H1 (cell line): ENCODE measurements around the gene CXCL6. TPM values are rescaled to one million over a fixed set of nuclear protein-coding genes. Genes with fewer than 3 reads are reported as not detected.

ENCODE experiments used
- CTCF ChIA-PET: fragments of 300-600 bp; sonication (Branson Sonifier 250); formaldehyde crosslinking; loops from one replicate; lab custom pipeline; 2021; ENCODE audit not compliant: partially characterized antibody; lab: Charles Lee
- POLR2A ChIA-PET: fragments of 300-600 bp; sonication (Branson Sonifier 250); formaldehyde crosslinking; loops from one replicate; lab custom pipeline; 2021; ENCODE audit warnings: inconsistent platforms; ENCODE audit not compliant: partially characterized antibody; lab: Charles Lee
- DNase-seq, 2 experiments: peaks; one replicate each; pipeline versions ENCODE4 v3.0.0 to v3.0.0-alpha.2; 2010 to 2022; ENCODE audit warnings: low spot score in 2 of 2, low read depth in 1 of 2, mixed read lengths in 1 of 2
- FAIRE-seq: peaks from 2 replicates; lab custom pipeline; 2011; peaks lifted over from hg19 to GRCh38; lab: Jason Lieb, UNC
- H2AFZ ChIP-seq: 2 replicates; pipeline ENCODE4 v1.8.1; 2012; ENCODE audit warnings: low read length, inconsistent platforms
- H2AK5ac ChIP-seq: 2 replicates; pipeline ENCODE4 v1.6.1; 2013; ENCODE audit warnings: low read depth, low read length
- H2BK120ac ChIP-seq: replicated peaks from 2 replicates; pipeline ENCODE3; 2013; ENCODE audit warnings: low read depth, low read length, inconsistent platforms
- H2BK12ac ChIP-seq: 2 replicates; pipeline ENCODE4 v1.6.1; 2013; ENCODE audit warnings: low read depth, low read length
- H2BK15ac ChIP-seq: 2 replicates; pipeline ENCODE4 v1.6.1; 2013; ENCODE audit warnings: low read length
- H2BK20ac ChIP-seq: 2 replicates; pipeline ENCODE4 v1.6.1; 2013; ENCODE audit warnings: low read length
- H2BK5ac ChIP-seq: 2 replicates; pipeline ENCODE4 v1.6.1; 2013; ENCODE audit warnings: low read depth, low read length
- H3K14ac ChIP-seq: 2 replicates; pipeline ENCODE4 v1.6.1; 2013; ENCODE audit warnings: inconsistent platforms; ENCODE audit not compliant: insufficient read length
- H3K18ac ChIP-seq: 2 replicates; pipeline ENCODE4 v1.6.1; 2013; ENCODE audit warnings: low read length; ENCODE audit errors: extremely low read depth
- H3K23ac ChIP-seq: 2 replicates; pipeline ENCODE4 v1.6.1; 2013; ENCODE audit warnings: inconsistent platforms; ENCODE audit not compliant: insufficient read length
- H3K23me2 ChIP-seq: 2 replicates; pipeline ENCODE4 v1.6.1; 2013; ENCODE audit warnings: low read depth, low read length
- H3K27ac ChIP-seq: 2 replicates; pipeline ENCODE4 v1.6.1; 2011; ENCODE audit warnings: low read depth, low read length, inconsistent platforms
- H3K27me3 ChIP-seq, 4 experiments: replicated peaks in 1 of 4; 1 replicate in 1 of 4; 2 replicates in 3 of 4; pipeline versions ENCODE4 v1.6.1 to v1.8.1; 2011 to 2013; ENCODE audit warnings: low read length in 3 of 4, mild to moderate bottlenecking in 3 of 4, inconsistent platforms in 2 of 4, mixed read lengths in 2 of 4, moderate library complexity in 1 of 4; ENCODE audit not compliant: control insufficient read depth in 3 of 4, insufficient read depth in 3 of 4; ENCODE audit errors: extremely low read depth in 1 of 4
- H3K36me3 ChIP-seq, 4 experiments: 2 replicates each; pipeline versions ENCODE4 v1.6.1 to v1.8.1; 2011 to 2013; ENCODE audit warnings: mild to moderate bottlenecking in 4 of 4, low read length in 3 of 4, moderate library complexity in 2 of 4, control low read depth in 1 of 4, inconsistent platforms in 1 of 4; ENCODE audit not compliant: insufficient read depth in 4 of 4, control insufficient read depth in 2 of 4
- H3K4ac ChIP-seq: replicated peaks from 2 replicates; pipeline ENCODE3; 2013; ENCODE audit warnings: low read length, low read depth, mixed read lengths, inconsistent platforms; ENCODE audit not compliant: insufficient read length
- H3K4me1 ChIP-seq, 4 experiments: replicated peaks in 1 of 4; 1 replicate in 1 of 4; 2 replicates in 3 of 4; pipeline versions ENCODE4 v1.6.1 to v1.8.1; 2011 to 2013; ENCODE audit warnings: low read length in 3 of 4, inconsistent platforms in 2 of 4, mixed read lengths in 1 of 4; ENCODE audit not compliant: insufficient read depth in 4 of 4, control insufficient read depth in 3 of 4
- H3K4me2 ChIP-seq, 2 experiments: 2 replicates each; pipeline versions ENCODE4 v1.6.1 to v1.8.1; 2011 to 2013; ENCODE audit warnings: low read depth in 2 of 2, low read length in 2 of 2, control low read depth in 1 of 2, inconsistent platforms in 1 of 2, mild to moderate bottlenecking in 1 of 2; ENCODE audit not compliant: insufficient read depth in 1 of 2
- H3K4me3 ChIP-seq, 4 experiments: fragments of 200-600, 300-600 bp in 1 of 4; sonication (generic), shearing (Covaris generic), sonication (Bioruptor Twin) in 1 of 4; 2 replicates each; pipeline versions ENCODE4 v1.5.1 to v1.8.1; 2011 to 2016; ENCODE audit warnings: low read length in 4 of 4, low read depth in 3 of 4, control low read depth in 2 of 4, inconsistent platforms in 2 of 4, mild to moderate bottlenecking in 2 of 4, mixed read lengths in 1 of 4, moderate library complexity in 1 of 4; ENCODE audit not compliant: insufficient read depth in 2 of 4; ENCODE audit errors: extremely low read depth in 1 of 4
- H3K56ac ChIP-seq: replicated peaks from 2 replicates; pipeline ENCODE3; 2013; ENCODE audit warnings: low read depth, mild to moderate bottlenecking, mixed read lengths, low read length, inconsistent platforms; ENCODE audit not compliant: insufficient read length
- H3K79me1 ChIP-seq: 2 replicates; pipeline ENCODE4 v1.6.1; 2013; ENCODE audit warnings: low read depth, low read length, control low read depth
- H3K79me2 ChIP-seq, 2 experiments: 2 replicates each; pipeline versions ENCODE4 v1.6.1 to v1.8.1; 2012 to 2013; ENCODE audit warnings: low read length in 2 of 2, mild to moderate bottlenecking in 2 of 2, inconsistent platforms in 1 of 2; ENCODE audit not compliant: insufficient read depth in 2 of 2, control insufficient read depth in 1 of 2
- H3K9ac ChIP-seq, 4 experiments: replicated peaks in 1 of 4; 1 replicate in 1 of 4; 2 replicates in 3 of 4; pipeline versions ENCODE4 v1.6.1 to v1.8.1; 2011 to 2013; ENCODE audit warnings: low read depth in 3 of 4, low read length in 3 of 4, control low read depth in 2 of 4, mild to moderate bottlenecking in 2 of 4, moderate library complexity in 2 of 4, inconsistent platforms in 1 of 4; ENCODE audit errors: extremely low read depth in 1 of 4
- H3K9me3 ChIP-seq, 2 experiments: 2 replicates each; pipeline versions ENCODE4 v1.6.1 to v1.8.1; 2012 to 2013; ENCODE audit warnings: mild to moderate bottlenecking in 2 of 2, moderate library complexity in 2 of 2, control low read depth in 1 of 2, inconsistent platforms in 1 of 2, low read depth in 1 of 2, low read length in 1 of 2, mixed read lengths in 1 of 2; ENCODE audit not compliant: insufficient read depth in 2 of 2
- H4K20me1 ChIP-seq, 2 experiments: replicated peaks in 1 of 2; 2 replicates each; pipeline versions ENCODE3 to v1.8.1; 2011 to 2013; ENCODE audit warnings: inconsistent platforms in 2 of 2, low read length in 2 of 2, mild to moderate bottlenecking in 1 of 2; ENCODE audit not compliant: insufficient read depth in 2 of 2, control insufficient read depth in 1 of 2
- H4K5ac ChIP-seq: 2 replicates; pipeline ENCODE4 v1.6.1; 2013; ENCODE audit warnings: low read length, low read depth, mixed read lengths, inconsistent platforms; ENCODE audit not compliant: insufficient read length
- H4K8ac ChIP-seq: 2 replicates; pipeline ENCODE4 v1.8.0; 2013; ENCODE audit warnings: mild to moderate bottlenecking, moderate library complexity, low read length, inconsistent platforms; ENCODE audit not compliant: insufficient read depth; ENCODE audit errors: extremely low read depth
- H4K91ac ChIP-seq: replicated peaks from 2 replicates; pipeline ENCODE3; 2013; ENCODE audit warnings: low read length, mixed read lengths, inconsistent platforms; ENCODE audit not compliant: insufficient read length
- ASH2L ChIP-seq: fragments of 200-600, 300-600 bp; sonication (generic); IDR thresholded peaks from one replicate; pipeline ENCODE4 v1.7.1; 2017; ENCODE audit warnings: low read length
- PHF8 ChIP-seq: fragments of 200-600 bp; sonication (generic); conservative IDR thresholded peaks from 2 replicates; pipeline ENCODE4 v1.7.1; 2012; ENCODE audit warnings: low read depth, mild to moderate bottlenecking, inconsistent platforms, low read length, moderate library complexity
- POLR2A ChIP-seq, 2 experiments: IDR thresholded peaks; 1 replicate in 1 of 2; 2 replicates in 1 of 2; pipeline ENCODE4 v1.6.1; 2011; ENCODE audit warnings: low read depth in 2 of 2, low read length in 2 of 2, mild to moderate bottlenecking in 2 of 2; ENCODE audit errors: control extremely low read depth in 1 of 2
- RBBP5 ChIP-seq: IDR thresholded peaks from 2 replicates; pipeline ENCODE4 v1.7.1; 2012; ENCODE audit warnings: low read depth, mild to moderate bottlenecking, inconsistent platforms, low read length, moderate library complexity, borderline replicate concordance
- SRF ChIP-seq: IDR thresholded peaks from 2 replicates; pipeline ENCODE4 v1.6.1; 2011; ENCODE audit warnings: mild to moderate bottlenecking, low read depth, low read length, moderate library complexity
- TBP ChIP-seq: IDR thresholded peaks from 2 replicates; pipeline ENCODE4 v1.6.1; 2011; ENCODE audit warnings: low read depth, low read length, improper control_type of control experiment
- USF2 ChIP-seq: IDR thresholded peaks from 2 replicates; pipeline ENCODE4 v1.6.1; 2011; ENCODE audit warnings: low read length, improper control_type of control experiment
- WGBS, 2 experiments: shearing (Covaris generic) in 1 of 2; methylation state at CpG; one replicate each; pipeline versions ENCODE4 v1.1.6 to v1.1.7; 2013 to 2015; ENCODE audit warnings: low lambda C conversion rate in 2 of 2, mixed read lengths in 2 of 2, inconsistent platforms in 1 of 2, low coverage in 1 of 2, missing lambda C conversion rate in 1 of 2; ENCODE audit not compliant: insufficient replicate concordance in 2 of 2, insufficient coverage in 1 of 2, insufficient read length in 1 of 2; ENCODE audit errors: extremely low coverage in 1 of 2, missing lambda C conversion rate in 1 of 2; 5-methylcytosine and 5-hydroxymethylcytosine counted together
- long read RNA-seq, 2 experiments: library from RNA in 1 of 2; library from capped mRNA in 1 of 2; stranded (forward); transcript quantifications; one replicate each; pipeline ENCODE4 v2.0.0, GENCODE V29; 2021; ENCODE audit warnings: inconsistent platforms in 1 of 2
- polyA minus RNA-seq, 3 experiments: library from RNA; depleted of rRNA, polyadenylated mRNA; stranded (reverse); fragments of >200 nt; gene quantifications; 1 replicate in 2 of 3; 2 replicates in 1 of 3; pipeline ENCODE4 v1.2.3, GENCODE V29; 2011
- polyA plus RNA-seq, 7 experiments: library from polyadenylated mRNA; depleted of rRNA in 3 of 7; stranded (reverse) in 5 of 7; unstranded in 2 of 7; fragments of >200 nt in 5 of 7; fragments of 200-250 nt in 2 of 7; gene quantifications; 1 replicate in 5 of 7; 2 replicates in 1 of 7; 4 replicates in 1 of 7; pipeline versions ENCODE4 v1.2.1 to v1.2.3, GENCODE V29; 2011 to 2013; ENCODE audit warnings: missing spikeins in 2 of 7, mixed read lengths in 2 of 7
- total RNA-seq: library from RNA; stranded (reverse); fragmentation: NEBNext Ultra II Directional; extraction: Animal tissue kit (Norgen Biotek cat#: 25700); gene quantifications from 2 replicates; pipeline ENCODE4 v1.2.1, GENCODE V29; 2021

CXCL6 gene
- total RNA-seq (7.6 and 8.0 TPM in 2 replicates), polyA plus RNA-seq (2011; rRNA removed) (6.3 and 10.2 TPM in 2 replicates), polyA minus RNA-seq (2011; rRNA and poly(A)+ RNA removed) (0.50 and 0.56 TPM in 2 replicates)
- polyA plus RNA-seq (2011; cell fraction: cytosol; rRNA removed), result 7.0 TPM
- 6.0 TPM for polyA plus RNA-seq (2011; cell fraction: nucleus; rRNA removed)
- 6.8 to 10.4 TPM (median 8.2 TPM) in 4 replicates for polyA plus RNA-seq (2012, experiment 1 of 2)
- 2.3 TPM for polyA plus RNA-seq (2012, experiment 2 of 2)
- 6.9 TPM for polyA plus RNA-seq (2013, experiment 1 of 2)
- polyA plus RNA-seq (2013, experiment 2 of 2), result 7.8 TPM
- polyA minus RNA-seq (2011; cell fraction: cytosol; rRNA and poly(A)+ RNA removed), result 1.8 TPM
- 2.3 TPM for polyA minus RNA-seq (2011; cell fraction: nucleus; rRNA and poly(A)+ RNA removed)
- long read RNA-seq, experiment 1, transcript CXCL6-201 (4 exons, 1,718 nt), result major isoform, 10 of 19 reads
- long read RNA-seq, experiment 1, partial matches to known transcripts, result 4 of 19 reads
- long read RNA-seq, experiment 1, other reads (novel, unspliced or antisense), result 5 of 19 reads
- long read RNA-seq, experiment 2, result 0 reads

- Histone ChIP-seq H3K27me3 (no peaks in the 10 kb centered on the region; a peak in 1 of 7 replicates), H2BK15ac (peak within 1 kb of the TSS; percentile 53; the same call in 1 of the 2 replicates), H2AFZ (peak within 1 kb of the TSS; percentile 96), H2BK12ac (no peak within 1 kb of the TSS), H3K27ac (no peak within 1 kb of the TSS), H3K23me2 (peaks cover 4% of the 10 kb centered on the region; the same call in 1 of the 2 replicates), H3K4me3 (peak within 1 kb of the TSS; percentile 42 to 72 (median 64)), H3K18ac (peak within 1 kb of the TSS; percentile 83), H4K20me1 (no peaks in the 10 kb centered on the region), H4K8ac (peak within 1 kb of the TSS; percentile 73), H3K9me3 (no peaks in the 10 kb centered on the region), H3K4me2 (peak within 1 kb of the TSS; percentile 66 to 72), H2BK5ac (0 out of 2 replicates have a peak within 1 kb of the TSS, but pooled peaks have one; percentile 56), H4K91ac (no peak within 1 kb of the TSS), H2AK5ac (no peak within 1 kb of the TSS), H3K4ac (peak within 1 kb of the TSS; percentile 4), H4K5ac (no peak within 1 kb of the TSS), H2BK120ac (no peak within 1 kb of the TSS), H3K23ac (no peak within 1 kb of the TSS), H3K79me1 (no peaks in the 10 kb centered on the region), H3K36me3 (no peaks in the 10 kb centered on the region), H3K9ac (peak within 1 kb of the TSS in 3 of 4 experiments; percentile 30 to 61 (median 45); a peak in 3 of 7 replicates), H3K79me2 (no peaks in the 10 kb centered on the region), H3K4me1 (no peaks in the 10 kb centered on the region), H3K14ac (no peak within 1 kb of the TSS), H2BK20ac (no peak within 1 kb of the TSS), H3K56ac (no peak within 1 kb of the TSS)
- no peak for FAIRE-seq
- DNase-seq, result peak in 1 of 2 experiments; percentile 79
- WGBS, 2 experiments, result 6% methylated on average over 34 of the region's 41 CpGs; no CpG with 5 or more reads in 1 of the 2 experiments
- ChIA-PET CTCF (interaction anchor here (1.1 to 1.9 kb wide), 6 partner anchors 11 to 129 kb away, joined by 3 to 9 read pairs (median 4); partner anchors contain the start of gene CXCL1), POLR2A (interaction anchor here (0.8 kb wide), 1 partner anchor 202 kb away, joined by 3 read pairs; the partner anchor contains the start of gene CXCL3)
- TF ChIP-seq TBP (peak; percentile 28; the same call in 1 of the 2 replicates), ASH2L (peak; percentile 56), USF2 (no peak), POLR2A (IDR thresholded peaks at IDR 0.05; ENCODE audit: control extremely low read depth in 1 of 2, low read depth in 2 of 2, low read length in 2 of 2) (peak in 1 of 2 experiments; percentile 35; a peak in 1 of 3 replicates), PHF8 (0 out of 2 replicates have a peak, but pooled peaks have one; percentile 32), RBBP5 (peak; percentile 78; the same call in 1 of the 2 replicates), SRF (no peak)
Measured at GRCh38 chr4:73836373-73837279, at the start of gene CXCL6. Gene CXCL6, plus strand, starts transcription at chr4:73836678. Its CDS starts 73 bp downstream, at chr4:73836751.
